GM18502 (cell line): ENCODE results near the gene HAND1.

ENCODE experiments used
- ATAC-seq: cut with Tn5 transposase; IDR thresholded peaks from one replicate; pipeline ENCODE4 v1.9.1; 2021; ENCODE audit warnings: mild to moderate bottlenecking; ENCODE audit not compliant: unreplicated experiment, poor library complexity

Gene HAND1

DNA sequence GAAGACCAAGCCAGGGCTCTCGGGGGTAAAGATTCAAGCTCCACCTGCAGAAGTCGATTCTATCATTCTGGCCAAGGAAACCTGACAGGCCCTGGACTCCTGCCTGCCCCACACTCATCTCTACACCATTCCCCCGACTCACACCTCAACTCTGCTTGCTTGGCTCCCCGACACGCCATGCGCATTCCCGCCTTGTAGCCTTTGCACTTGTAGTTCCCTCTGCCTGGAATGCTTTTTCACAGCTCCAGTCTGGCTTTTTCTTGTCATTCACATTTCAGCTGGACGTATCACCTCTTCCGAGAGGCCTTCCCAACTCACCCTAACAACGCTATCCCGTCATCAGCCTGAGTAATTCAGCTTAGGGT, 28.7 kb upstream of the HAND1 start:
- ATAC-seq, result no peak

DNA sequence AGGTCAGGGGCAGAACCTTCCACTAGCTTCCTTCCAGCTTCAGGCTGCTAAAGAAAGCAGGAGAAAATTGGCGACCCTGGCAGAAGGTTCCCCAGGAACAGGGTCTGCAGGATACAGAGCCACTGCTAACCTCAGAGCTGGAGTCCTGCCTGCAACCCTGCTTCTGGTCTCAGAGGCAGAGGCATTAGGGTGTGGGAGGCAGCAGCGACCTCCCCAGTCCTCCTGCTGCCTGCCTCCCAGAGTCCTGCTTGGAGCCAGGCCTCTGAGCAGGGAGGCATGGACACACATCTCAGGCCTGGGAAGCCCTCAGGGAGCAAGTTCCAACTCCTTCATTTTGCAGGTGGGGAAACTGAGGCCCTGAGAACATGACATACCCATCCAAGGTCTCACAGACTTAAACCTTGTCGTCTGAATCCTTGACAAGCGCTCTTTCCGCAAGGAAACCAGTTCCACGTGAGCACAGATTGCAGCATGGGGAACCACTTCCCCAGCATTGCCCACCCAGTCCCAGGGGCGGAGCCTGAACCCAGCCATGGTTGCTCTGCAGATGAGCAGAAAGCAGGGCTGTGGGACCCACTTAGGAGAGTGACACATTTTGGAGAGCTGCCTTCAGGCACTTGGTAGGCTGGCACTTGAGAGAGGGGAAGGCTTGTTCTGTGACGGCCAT, 28.2 kb upstream of the HAND1 start:
- ATAC-seq, result no peak

GRCh38 chr5:154505567-154505966, 27.5 kb upstream of the HAND1 start:
- no peak for ATAC-seq

- no peak for ATAC-seq
Measured at GRCh38 chr5:154503698-154504039, 25.6 kb upstream of the HAND1 start.

DNA sequence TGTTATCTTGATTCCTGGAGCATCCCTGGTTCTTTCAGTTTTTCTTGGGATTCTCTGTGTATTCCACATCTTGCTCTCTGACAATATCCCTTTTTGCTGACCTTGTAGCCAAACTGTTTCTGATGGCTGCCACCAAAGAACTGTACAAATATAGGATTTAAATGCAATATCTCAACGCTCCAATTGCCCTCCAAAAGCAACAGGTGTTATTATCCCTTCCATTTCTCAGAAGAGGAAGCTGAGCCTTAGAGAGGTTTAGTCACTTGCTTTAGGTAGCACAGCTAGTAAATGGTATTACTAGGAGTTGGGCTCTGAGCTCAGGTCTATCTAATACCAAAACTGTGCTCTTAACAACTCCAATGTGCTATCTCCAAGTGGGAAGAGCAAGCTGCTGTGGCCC, 24.2 kb upstream of the HAND1 start:
- ATAC-seq, result no peak

DNA sequence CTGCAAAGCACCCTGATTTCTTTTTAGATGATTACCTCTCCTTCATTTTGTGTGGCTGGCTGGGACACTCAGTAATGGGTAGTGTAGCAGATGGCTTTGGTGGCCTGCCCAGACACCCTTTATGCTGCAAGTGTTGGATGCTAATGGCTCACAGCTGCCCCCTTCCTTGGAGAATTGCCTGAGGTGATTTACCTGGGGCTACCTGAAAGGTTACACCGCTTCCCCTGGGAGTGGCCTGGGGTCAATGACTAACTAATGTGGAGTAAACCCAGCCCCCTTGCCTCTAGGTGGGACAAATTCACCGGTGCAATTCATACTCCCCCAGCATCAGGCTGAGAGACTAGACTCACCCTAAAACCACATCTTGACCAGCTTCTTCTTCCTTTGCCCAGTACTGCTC, 23.5 kb upstream of the HAND1 start:
- no peak for ATAC-seq

DNA sequence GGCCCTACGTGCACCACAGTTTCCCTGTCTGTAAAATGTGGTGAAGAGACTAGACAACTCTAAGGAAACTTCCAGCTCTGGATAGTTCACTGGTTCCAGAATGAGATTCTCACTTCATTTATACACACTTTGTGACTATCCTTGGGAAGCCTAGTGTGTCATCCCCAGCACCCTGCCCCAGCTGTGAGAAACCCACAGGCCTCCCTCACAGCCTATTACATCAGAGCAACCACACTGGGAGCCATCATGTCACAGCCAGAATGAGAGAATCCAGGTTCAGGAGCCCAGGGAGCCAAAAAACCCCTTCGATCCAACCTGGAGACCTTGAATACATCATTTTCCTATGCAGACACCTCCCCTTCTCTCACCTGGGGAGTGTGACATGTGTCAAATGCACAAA, 21.0 kb upstream of the HAND1 start:
- ATAC-seq, result no peak

DNA sequence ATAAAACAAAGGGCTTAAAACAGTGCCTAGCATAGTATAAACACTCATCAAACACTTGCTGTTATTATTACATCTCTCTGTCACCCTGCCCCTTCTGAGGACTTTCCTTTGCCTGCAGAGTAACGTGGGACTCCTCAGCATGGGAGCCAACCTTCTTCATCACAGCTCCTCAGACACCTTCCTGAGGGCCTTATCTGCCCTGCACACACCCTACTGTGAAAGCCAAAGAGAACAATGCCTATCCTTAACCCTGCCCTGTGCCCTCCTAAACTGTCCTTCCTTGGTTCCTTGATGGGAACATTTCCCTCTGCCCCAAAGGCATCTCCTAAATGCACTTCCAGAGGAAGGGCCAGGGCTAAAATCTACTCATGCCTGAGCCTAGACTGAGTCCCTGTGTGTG, 20.6 kb upstream of the HAND1 start:
- ATAC-seq, result no peak

GRCh38 chr5:154494036-154494435, 16.0 kb upstream of the HAND1 start:
- ATAC-seq, result no peak

- no peak for ATAC-seq
Measured at GRCh38 chr5:154493274-154493673, 15.2 kb upstream of the HAND1 start.

GRCh38 chr5:154491941-154492340, 13.9 kb upstream of the HAND1 start:
- no peak for ATAC-seq

GRCh38 chr5:154487541-154487940, 9.5 kb upstream of the HAND1 start:
- peak; percentile 99 for ATAC-seq

GRCh38 chr5:154486427-154486866, 8.4 kb upstream of the HAND1 start:
- no peak for ATAC-seq

- ATAC-seq, result no peak
Measured at GRCh38 chr5:154485850-154486426, 7.9 kb upstream of the HAND1 start.

- ATAC-seq, result no peak
Measured at GRCh38 chr5:154485096-154485491, 7.1 kb upstream of the HAND1 start.

DNA sequence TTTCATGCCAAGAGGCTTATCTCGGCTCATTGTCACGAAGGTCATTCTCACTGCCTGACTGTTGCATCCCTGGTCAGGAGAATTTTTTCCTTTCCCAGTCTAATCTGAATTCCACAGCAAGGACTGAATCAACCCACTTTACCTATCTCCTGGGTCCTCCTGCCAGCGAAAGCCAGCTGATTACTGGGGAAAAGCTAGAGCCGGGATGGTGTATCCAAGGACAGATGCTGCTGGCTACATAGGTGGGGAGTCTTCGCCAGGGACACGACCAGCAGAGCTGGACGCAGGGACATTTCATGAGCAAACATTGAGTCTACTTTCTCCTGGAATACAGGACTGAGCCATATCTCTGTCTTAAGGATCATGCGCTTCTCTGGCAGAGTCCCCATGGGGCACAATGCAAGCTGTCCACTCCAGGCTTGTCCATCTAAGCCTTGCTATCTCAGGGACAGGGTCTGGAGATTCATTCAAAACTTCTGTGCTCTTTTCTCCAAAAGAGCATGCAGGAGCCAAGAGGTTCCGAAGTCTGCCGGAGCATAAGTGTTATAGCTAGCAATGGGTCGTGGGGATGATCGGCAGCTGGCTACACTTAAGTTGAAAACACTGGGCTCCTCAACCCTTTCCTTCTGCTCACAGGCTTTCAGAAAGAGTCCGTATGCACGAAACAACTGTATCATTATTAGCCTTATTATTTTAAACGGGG, 6.5 kb upstream of the HAND1 start:
- ATAC-seq, result no peak

GRCh38 chr5:154483654-154484392, 5.8 kb upstream of the HAND1 start:
- ATAC-seq, result no peak

- ATAC-seq, result no peak
Measured at GRCh38 chr5:154482528-154483449, 4.8 kb upstream of the HAND1 start.

DNA sequence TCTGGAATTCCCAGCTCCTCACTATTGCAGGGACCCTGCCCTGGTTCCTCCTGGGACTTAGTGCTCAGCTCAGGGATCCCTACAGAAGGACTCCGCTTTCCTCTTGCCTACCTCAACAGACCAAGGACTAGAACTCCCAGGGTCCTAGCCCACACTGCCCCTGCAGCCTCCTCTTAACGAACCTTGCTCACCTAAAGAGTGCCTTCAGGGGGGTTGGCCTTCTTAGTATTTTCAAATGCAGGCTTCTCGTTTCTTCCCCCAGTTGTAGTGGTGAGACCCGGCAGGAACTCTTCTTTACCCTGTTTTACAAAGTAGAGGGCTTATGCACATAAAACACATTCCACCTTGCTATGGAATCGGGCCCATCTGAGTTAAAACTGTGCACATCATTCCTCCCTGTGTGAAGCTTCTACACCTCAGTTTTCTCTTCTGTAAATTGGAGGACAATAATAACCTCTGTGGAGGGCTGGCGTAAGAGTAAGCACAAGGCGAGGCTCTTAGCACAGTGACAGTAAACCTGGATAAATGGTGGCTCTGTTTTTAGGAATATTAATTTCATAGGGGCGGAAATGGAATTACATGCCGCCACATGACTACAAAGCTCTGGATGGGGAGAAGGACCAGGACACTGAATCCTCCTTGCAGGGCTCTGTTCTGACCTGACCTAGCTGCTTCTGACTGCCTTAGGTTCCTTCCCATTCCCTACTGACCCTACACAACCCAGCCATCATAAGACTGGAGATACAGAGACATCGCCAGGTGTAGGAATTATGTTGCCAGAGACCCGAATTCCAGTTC, 3.8 kb upstream of the HAND1 start:
- no peak for ATAC-seq
